Measurements from ENCODE around the gene ST6GALNAC3. TPM values are rescaled to one million over a fixed set of nuclear protein-coding genes. Genes with fewer than 3 reads are reported as not detected.
A peak's percentile ranks its signal among the peaks of the same experiment; 100 is the strongest.
"Not testable (repeated sequence)": the region's sequence is repeated elsewhere in the genome, so short reads cannot be mapped to it uniquely, and the experiment has no call there.

ST6GALNAC3 gene
- total RNA-seq, 1 experiment from 2014 or later: 0.03 TPM

DNA sequence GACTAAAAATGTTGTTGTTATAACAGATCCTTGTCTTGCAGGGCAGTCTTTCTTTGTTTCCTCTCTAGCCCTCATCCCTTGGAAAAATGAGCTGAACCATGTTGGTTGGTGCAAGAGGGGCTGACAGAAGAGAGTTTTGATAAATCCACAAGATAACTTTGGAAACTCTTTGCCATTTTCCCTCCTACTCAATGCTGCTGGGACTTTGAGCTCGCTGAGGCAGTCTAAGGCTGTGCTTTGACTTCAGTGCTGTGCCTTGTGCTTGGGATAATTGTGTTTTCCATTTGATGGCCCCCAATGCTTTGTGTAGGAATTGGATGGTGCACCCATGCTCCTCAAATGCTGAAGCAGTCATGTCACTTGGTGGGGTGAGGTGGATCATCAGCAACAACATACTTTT, 31.7 kb downstream of the ST6GALNAC3 start:
- no peak for DNase-seq (ENCODE audit: low read depth)

GRCh38 chr1:76106719-76107235, 32.2 kb downstream of the ST6GALNAC3 start:
- no peak for DNase-seq (ENCODE audit: low read depth)

DNA sequence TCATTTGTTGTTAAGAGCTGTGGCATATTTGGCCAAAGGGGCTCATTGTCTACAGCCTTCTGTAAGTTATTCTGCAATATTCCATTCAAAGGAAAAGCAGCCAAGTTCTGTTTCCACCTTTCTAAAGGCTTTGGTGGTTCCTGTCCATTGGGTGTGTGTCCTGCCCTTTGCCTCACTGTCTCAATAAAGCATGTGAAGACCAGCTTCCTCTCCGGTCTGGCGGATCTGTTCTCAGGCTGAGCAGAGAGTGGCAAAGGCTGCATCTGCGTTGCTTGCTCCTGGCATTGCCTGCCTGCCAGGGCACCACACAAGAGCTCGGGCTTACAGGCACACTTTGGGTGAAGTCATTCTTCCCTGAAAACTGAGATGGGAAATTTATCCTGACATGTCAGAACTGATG, 34.9 kb downstream of the ST6GALNAC3 start:
- no peak for DNase-seq (ENCODE audit: low read depth)

DNA sequence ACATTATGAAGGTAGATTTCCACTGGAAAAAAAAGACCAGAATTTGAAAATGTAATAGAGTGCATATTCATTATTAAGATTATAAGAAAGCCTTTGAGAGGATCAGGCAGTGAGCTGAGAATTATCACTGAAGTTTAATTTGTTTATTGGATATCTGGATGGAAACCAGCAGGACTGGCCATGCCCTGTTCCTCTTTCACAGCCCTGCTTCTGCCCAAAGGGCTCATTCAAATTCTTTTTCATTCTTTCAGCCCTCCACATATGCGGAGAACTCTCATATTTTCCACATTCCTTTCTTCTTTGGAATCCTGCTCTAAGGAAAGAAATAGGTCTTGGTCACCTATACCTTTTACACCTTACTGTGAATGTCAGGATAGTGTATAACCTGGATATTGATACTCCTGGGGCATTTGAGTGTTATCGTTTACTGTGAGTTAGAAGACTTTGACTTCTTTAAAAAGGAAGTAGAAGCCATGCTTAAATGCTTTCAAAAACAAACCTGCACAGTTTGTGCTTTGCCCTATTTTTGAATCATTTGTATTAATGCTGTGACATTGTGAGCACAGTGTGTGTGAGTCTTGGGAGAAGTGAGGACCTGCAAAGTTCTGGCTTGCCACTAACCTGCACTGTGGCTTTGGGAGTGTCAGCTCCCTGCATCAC, 35.5 kb downstream of the ST6GALNAC3 start:
- DNase-seq (ENCODE audit: low read depth): no peak

DNA sequence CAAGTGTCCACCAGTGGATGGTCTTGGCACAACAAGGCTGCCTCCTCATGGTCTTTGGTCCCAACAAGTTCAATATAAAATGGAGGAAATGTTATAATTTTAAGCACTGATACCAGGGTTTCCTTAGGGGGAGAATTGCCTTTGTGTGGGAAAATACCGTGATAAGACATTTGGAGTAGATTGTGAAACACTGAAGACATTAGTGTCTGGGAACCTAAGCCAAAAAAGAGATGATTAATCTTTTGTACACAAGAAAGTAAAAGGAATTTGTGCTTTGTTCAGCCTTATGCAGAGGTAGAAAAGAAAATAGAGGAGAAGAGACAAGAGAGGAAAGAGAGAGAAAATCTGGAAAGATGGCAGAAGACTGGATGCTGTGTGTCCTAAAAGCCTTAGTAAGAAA, 36.1 kb downstream of the ST6GALNAC3 start:
- no peak for DNase-seq (ENCODE audit: low read depth)

DNA sequence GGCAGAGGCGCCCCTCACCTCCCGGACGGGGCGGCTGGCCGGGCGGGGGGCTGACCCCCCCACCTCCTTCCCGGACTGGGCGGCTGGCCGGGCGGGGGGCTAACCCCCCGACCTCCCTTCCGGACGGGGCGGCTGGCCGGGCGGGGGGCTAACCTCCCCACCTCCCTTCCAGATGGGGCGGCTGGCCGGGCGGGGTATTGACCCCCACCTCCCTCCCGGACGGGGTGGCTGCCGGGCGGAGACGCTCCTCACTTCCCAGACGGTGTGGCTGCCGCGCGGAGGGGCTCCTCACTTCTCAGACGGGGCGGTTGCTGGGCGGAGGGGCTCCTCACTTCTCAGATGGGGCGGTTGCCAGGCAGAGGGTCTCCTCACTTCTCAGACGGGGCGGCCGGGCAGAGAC, 37.8 kb downstream of the ST6GALNAC3 start:
- not testable (repeated sequence) for DNase-seq (ENCODE audit: low read depth)

- no peak for DNase-seq (ENCODE audit: low read depth)
These were observed 38.9 kb downstream of the ST6GALNAC3 start for GRCh38 chr1:76113446-76113845.

- no peak for DNase-seq (ENCODE audit: low read depth)
These were observed 40.6 kb downstream of the ST6GALNAC3 start for GRCh38 chr1:76115171-76115570.

DNA sequence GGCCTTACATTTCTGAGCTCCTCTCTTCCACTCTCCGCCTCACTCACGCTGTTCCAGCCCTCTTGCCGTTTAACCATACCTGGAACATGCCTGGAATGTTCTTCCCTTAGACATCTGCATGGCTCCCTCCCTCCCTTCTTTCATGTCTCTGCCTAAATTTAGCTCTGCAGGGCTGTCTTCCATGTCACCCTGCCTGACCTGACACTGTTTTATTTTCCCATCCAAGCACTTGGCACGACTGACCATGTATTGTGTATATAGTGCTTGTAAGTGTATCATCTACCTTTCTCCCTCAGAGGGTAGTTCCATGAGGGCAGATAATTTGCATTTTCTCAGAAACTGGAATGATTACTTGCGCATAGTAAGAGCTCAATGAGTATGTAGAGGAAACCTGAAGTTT, 47.3 kb downstream of the ST6GALNAC3 start:
- DNase-seq (ENCODE audit: low read depth): no peak

DNA sequence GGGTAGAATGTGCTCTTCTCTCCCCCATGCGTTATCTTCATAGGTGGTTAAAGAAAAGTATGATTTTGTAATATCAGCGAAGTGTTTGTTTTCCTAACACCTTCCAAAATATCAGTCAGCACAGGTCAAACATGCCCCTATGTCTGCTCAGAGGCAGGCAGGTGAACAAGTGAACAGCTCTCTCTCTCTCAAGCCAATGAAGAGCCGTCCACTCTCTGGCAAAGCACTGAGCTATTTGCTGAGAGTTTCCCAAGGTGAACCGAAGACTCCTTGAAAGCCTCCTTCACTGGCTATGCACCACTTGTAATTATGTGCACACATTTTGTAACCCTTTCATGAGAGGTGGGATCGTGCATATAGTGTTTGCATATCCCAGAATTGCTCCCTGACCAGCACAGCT, 47.7 kb downstream of the ST6GALNAC3 start:
- no peak for DNase-seq (ENCODE audit: low read depth)

DNA sequence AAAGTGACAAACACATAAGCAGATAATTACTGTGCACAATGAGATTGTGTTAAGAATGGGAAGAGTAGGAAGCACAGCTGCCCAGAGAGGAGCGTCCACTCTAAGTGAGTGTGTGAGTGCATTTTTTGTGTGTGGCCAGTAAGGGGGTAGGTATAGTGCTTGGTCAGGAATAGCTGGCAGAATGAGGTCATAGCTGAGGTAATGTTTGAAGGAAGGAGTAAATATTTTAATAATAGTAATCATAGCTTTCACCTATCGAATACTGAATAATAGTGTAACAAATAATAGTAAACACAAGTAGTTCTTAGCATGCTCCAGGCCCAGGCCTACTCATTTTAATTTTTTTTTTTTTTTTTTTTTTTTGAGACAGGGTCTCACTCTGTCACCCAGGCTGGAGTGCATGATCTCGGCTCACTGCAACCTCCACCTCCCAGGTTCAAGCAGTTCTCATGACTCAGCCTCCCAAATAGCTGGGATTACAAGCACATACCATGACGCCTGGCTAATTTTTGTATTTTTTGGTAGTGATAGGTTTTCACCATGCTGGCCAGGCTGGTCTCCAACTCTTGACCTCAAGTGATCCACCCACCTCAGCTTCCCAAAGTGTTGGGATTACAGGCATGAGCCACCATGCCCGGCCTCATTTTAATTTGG, 49.0 kb downstream of the ST6GALNAC3 start:
- not testable (repeated sequence) for DNase-seq (ENCODE audit: low read depth)

GRCh38 chr1:76124196-76124595, 49.6 kb downstream of the ST6GALNAC3 start:
- DNase-seq (ENCODE audit: low read depth): peak; percentile 2

DNA sequence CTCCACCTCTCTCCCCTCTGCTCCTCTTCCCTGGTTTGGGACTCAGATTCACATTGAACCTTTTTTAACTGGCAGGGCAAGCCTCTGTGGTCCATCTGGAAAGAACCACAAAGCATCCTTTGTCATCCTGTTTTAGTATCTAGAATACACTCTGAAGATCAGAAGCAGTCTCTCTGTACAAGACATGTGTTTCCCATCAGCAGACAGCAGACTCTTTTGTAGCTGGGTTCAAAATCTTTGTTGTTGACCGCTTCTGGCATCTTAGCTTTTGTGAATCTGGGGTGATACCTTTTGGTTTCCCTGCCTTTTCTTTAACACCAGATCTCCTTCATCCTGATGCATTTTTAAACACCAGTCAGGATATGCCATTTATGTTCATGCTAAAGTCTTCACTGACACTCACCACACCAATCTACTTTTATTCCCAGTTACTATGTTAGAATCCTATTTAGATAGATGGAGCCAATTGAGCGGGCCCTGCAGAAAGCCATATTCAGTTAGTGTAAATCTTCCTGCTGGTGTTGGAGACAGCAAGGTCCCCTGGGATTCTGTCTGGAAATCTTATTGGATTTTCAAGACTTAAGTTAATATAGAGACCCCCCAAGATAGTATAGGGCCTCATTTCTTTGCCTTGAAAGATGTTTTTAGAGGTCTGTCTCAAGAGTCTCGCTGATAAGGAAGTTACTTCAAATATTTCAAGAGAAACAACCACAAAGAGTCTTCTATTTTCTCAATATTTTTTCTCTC, 51.1 kb downstream of the ST6GALNAC3 start:
- DNase-seq (ENCODE audit: low read depth): no peak

DNA sequence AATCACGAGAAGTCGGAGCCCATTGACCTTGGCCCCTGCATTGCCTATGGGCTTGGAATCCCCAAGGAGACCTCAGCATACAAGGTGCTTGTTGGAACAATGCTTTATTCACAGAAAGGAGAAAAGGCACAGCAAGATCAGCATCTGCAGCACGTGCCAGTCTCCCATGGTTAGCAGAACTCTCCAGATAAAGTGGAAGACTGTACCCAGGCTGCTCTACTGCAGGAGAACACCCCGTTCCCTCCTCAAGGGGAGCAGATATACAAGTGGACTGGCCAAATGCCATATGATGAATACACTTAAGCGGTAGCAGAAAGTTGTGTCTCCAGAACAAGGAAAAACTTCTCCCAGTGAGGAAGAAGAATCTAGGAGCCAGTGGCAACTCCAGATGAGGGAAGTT, 53.5 kb downstream of the ST6GALNAC3 start:
- no peak for DNase-seq (ENCODE audit: low read depth)

DNA sequence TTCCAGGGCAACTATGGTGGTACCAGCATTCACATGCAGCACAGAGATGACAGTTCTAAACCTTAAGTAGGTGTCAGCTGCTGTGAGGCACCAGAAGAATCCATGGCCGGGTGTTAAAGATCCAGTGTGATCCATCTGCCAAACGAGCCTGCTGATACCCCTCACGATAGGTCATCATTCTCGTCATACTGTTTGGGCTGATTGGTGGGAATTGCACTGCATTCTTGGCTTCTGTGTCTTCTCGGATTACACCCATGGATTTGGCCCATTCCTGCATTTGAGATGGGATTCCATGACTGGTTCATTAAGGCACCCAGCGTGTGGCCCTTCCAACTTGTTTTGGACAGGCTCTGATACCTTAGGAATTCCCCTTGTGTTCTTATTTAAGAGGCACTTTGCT, 55.2 kb downstream of the ST6GALNAC3 start:
- DNase-seq (ENCODE audit: low read depth): no peak

DNA sequence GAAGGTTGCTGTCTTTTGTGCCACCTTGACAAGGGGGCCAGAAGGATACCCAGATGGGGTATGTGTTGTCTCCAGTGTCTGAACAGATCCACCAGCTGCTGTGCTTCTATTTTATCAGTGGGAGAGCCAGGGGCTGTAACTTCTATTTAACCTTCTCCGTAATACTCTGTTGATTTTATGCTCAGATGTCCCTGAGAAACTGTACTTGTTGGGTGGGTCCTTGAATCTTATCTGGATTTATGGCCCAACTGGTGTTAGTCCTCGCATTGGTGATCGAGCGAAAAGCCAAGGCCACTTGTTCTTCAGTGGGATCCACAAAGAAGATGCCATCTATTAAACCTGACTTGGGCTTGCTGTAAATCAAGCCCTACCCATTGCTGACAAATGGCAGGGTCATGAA, 56.4 kb downstream of the ST6GALNAC3 start:
- no peak for DNase-seq (ENCODE audit: low read depth)

- DNase-seq (ENCODE audit: low read depth): no peak
These were observed 59.4 kb downstream of the ST6GALNAC3 start for GRCh38 chr1:76133977-76134376.

- no peak for DNase-seq (ENCODE audit: low read depth)
These were observed 61.3 kb downstream of the ST6GALNAC3 start for GRCh38 chr1:76135835-76136234.

GRCh38 chr1:76136894-76137293, 62.3 kb downstream of the ST6GALNAC3 start:
- DNase-seq (ENCODE audit: low read depth): no peak

- DNase-seq (ENCODE audit: low read depth): no peak
These were observed 63.2 kb downstream of the ST6GALNAC3 start for GRCh38 chr1:76137746-76138145.

DNA sequence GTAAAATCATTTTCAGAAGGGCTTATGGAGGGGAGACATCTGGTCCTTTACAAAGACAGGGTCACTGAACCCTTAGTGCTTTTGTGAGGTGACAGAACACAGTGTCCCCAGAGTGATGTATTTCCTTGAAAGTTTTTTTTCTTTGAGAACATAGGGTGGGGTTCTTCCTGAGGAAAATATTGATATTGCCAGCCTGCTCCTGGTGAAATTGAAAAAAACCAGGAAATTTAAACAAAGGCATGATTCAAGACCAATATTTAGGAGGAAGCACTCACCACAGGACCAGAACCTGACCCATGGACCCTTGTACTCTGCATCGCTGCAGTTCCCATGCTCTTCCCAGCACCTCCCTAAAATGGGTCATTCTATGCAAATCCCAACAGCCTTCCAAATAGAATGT, 63.7 kb downstream of the ST6GALNAC3 start:
- no peak for DNase-seq (ENCODE audit: low read depth)

DNA sequence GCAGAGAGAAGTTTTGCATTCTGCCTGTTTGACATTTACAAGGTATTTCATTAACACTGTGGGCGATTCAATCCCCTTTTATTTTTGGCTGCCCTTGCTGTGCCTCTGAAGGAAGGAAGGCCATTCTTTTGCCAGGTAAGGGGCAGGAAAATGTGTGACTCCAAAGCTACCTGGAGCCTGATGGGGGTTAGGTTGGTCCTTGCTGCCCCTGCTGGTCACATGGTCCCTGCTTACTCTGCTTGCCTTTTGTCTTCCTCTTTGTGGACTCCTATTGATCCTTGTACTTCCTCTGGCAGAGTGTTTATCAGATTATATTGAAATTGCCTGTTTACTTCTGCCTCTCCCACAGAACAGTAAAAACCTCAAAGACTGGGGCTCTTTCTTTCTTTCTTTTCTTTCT, 65.7 kb downstream of the ST6GALNAC3 start:
- DNase-seq (ENCODE audit: low read depth): no peak

Data from HT1080 (cell line).